GM18519 (cell line): ENCODE measurements around the gene STXBP5.
"Not testable (repeated sequence)": the region's sequence is repeated elsewhere in the genome, so short reads cannot be mapped to it uniquely, and the experiment has no call there.

ENCODE experiments used
- ATAC-seq: cut with Tn5 transposase; IDR thresholded peaks from one replicate; pipeline ENCODE4 v1.9.1; 2021; ENCODE audit warnings: mild to moderate bottlenecking, moderate library complexity; ENCODE audit not compliant: unreplicated experiment, low FRiP score

The STXBP5 gene

DNA sequence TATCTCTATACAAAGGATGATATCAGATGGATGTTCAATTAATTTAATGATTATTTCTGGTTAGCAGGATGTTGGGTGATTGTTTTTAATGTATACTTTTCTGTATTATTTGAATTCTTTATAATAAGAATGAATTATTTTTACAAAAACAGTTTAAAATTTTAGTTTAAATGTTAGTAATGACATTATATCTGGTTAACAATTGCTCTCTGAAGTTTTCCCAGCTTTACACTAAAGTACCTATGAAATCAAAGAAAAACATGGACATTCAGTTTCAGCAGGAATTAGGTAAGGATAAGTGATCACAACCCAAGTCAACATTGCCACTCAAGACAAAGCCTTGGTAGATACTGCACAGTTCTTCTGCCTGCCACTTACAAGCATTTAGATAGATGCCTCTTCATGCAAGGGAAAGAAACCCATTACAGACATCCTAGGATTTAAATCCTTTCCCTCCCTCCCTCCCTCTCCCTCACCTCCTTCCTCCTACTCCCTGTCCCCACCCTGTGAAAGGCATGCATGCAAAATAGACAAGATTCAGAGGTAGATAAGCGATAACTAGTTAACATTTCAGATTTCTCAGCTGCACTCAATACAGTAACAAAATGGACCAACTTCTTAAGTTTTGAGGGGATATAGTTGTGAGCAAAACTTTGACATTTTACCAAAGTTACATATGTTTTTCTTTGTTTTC, 143.8 kb downstream of the STXBP5 start:
- ATAC-seq, result no peak

DNA sequence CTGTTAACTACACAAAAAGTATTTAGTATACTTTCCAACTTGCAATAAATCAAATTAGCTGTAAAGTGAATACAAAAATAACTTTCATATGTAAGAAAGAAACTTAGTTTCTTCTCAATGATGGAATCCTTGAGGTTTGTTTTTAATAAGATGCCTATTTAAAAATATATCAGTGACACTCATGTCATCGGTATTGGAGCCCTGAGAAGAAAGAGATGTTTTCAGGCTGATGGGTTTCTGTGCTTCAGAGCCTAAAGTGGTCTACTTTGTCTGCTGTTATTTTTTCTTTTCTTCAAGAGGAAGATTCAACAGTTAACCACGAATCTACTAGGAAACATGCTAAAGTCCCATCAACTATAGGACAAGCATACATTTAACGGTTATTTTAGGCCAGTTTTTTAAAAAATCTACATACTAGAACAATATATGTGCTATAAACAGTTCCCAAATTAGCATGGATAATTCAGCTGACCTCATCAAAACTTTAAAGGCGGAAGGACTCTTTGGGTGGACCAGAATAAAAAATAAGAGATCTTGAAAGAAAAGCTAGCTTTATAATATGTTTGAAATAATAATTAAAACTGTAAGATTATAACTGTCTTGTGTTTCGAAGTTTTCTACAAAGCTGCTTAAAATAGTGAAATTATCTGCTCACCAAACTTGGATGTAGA, 157.2 kb downstream of the STXBP5 start:
- no peak for ATAC-seq

- no peak for ATAC-seq
Measured at GRCh38 chr6:147366290-147366689, 162.1 kb downstream of the STXBP5 start.

GRCh38 chr6:147371325-147371724, 167.1 kb downstream of the STXBP5 start:
- no peak for ATAC-seq

DNA sequence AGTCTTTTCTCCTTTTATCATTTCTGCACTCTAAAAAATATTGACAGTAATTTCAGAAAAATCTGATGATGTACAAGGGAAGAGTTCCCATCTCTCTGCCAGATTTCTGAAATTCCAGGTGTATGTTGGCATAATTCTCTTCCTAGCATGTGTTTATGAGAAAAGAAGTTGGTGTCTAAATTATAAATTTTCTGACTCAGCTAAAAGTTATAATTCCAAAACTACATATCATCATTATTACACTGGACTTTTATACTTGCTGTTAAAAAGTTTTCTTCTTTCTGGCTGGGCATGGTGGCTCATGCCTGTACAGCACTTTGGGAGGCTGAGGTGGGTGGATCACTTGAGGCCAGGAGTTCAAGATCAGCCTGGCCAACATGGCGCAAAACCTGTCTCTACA, 168.6 kb downstream of the STXBP5 start:
- ATAC-seq, result no peak

DNA sequence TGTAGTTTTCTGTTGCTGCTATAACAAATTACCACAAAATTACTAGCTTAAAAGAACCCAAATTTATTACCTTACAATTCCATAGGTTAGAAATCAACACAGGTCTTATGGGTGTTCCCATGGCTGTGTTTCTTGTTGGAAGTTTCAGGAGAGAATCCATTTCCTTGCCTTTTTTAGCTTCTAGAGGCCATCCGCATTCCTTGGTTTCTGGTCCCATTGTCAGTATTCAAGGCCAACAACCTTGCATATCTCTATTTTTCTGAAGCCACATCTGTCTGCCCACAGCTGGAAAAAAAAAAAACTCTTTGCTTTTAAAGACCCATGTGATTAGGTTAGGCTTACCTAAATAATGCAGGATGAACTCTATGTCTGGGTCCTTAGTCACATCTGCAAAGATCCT, 174.6 kb downstream of the STXBP5 start:
- no peak for ATAC-seq

DNA sequence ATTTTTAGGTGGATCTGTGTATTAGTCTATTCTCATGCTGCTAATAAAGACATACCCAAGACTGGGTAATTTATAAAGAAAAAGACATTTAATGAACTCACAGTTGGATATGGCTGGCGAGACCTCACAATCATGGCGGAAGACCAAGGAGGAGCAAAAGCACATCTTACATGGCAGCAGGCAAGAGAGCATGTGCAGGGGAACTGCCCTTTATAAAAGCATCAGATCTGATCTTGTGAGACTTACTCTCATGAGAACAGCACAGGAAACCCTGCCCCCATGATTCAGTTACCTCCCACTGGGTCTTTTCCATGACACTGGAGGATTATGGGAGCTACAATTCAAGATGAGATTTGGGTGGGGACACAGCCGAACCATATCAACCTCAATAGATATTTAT, 176.6 kb downstream of the STXBP5 start:
- not testable (repeated sequence) for ATAC-seq

DNA sequence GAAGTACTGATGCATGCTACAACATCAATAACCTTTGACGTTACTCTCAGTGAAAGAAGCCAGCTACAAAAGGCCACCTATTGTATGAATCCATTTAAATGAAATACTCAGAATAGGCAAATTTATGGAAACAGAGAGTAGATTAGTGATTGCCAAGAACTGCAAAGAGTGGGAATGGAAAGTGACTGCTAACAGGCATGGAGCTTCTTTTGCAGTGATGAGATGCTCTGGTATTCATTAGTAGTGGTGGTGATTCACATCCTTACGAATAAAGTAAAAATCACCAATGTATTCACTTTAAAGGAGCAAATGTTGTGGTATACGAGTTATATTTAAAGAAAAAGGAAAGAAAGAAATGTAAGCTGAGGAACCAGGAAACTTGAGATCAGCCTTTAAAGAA, 177.5 kb downstream of the STXBP5 start:
- no peak for ATAC-seq

- no peak for ATAC-seq
Measured at GRCh38 chr6:147382945-147383554, 178.8 kb downstream of the STXBP5 start.

DNA sequence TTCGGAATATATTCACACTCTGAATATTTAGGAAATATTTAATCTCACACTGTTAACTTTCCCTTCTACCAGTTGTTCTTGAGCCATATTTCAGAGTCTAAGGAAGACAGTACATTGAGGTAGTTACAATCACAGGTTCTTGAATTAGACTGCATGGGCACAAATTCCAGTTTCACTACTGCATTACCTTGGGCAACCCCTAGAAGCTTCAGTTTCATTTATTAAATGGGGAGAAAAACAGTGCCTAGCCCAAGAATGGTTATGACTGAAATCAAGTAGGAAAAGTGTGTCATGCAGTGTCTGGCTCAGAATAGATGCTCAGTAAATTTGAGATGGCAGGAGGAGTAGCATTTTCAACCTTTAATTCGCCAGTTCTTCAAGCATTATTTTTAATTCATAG, 179.8 kb downstream of the STXBP5 start:
- no peak for ATAC-seq

- ATAC-seq, result peak; percentile 50
Measured at GRCh38 chr6:147384737-147385710, 180.8 kb downstream of the STXBP5 start.

DNA sequence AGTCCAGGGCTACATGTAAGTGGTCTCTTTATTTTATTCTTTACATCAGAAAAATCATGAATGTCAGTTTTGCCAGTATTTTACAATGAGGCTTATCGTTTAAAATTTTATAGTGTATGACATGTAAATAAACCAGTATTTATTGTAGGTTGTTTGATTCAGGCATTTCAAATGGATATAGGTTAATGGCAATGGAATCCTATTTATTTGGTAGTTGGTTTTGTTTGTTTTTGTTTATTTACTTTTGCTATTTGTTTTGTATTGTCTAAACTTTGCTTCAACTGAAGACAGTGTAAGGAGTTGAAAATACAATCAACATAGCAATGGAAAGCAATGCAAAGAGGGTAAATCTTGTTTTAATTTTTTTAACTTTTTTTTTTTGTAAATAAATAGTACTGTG, 185.2 kb downstream of the STXBP5 start:
- no peak for ATAC-seq

- ATAC-seq, result no peak
Measured at GRCh38 chr6:147390909-147391536, 186.8 kb downstream of the STXBP5 start.

GRCh38 chr6:147392917-147393625, 188.9 kb downstream of the STXBP5 start:
- ATAC-seq, result no peak

DNA sequence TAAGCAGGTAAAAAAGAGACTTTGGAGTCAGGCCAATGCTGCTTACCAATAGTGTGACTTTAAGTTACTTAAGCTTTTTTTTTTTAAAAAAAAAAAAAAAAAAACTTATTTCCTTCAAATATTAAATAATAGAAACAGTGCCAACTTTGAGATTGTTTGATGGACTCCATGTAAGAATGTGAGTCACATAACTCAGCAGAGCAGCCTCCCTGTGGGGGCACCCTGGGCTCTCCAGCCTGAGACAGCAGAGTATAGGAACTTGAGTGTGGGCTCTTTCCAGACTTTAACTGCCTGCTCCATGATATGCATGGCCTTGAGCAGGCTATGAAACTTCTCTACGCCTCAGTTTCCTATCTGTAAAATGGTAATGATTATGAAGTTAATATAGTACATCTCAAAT, 190.9 kb downstream of the STXBP5 start:
- ATAC-seq, result no peak

GRCh38 chr6:147397306-147397705, 193.1 kb downstream of the STXBP5 start:
- no peak for ATAC-seq

- no peak for ATAC-seq
Measured at GRCh38 chr6:147400968-147401367, 196.8 kb downstream of the STXBP5 start.

DNA sequence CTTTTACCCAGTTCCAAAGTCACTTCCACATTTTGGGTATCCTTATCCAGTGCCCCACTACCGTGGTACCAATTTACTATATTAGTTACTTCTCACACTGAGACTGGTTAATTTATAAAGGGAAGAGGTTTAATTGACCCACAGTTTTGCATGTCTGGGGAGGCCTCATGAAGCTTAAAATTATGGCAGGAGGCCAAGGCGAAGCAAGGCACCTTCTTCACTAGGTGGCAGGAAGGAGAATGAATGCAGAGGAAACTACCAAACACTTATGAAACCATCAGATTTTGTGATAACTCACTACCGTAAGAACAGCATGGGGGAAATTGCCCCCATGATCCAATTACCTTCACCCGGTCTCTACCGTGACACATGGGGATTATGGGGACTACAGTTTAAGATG, 197.6 kb downstream of the STXBP5 start:
- ATAC-seq, result no peak

DNA sequence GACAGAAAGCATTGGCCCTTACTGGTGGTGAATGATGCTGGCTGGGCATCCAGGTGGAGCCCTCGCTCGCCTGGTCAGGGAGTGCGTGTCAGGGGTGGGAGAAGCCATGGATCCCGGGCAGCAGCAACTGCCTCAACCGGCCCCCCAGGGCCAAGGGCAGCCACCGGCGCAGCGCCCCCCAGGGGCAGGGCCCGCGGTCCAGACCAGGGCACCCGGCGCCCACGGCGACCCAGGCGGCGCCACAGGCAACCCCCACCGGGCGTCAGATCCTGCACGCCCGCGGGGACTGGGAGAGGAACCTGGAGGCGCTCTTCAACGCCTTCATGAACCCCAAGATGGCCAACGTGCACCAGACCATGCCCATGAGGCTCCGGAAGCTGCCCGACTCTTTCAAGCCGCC, 202.6 kb downstream of the STXBP5 start:
- no peak for ATAC-seq

DNA sequence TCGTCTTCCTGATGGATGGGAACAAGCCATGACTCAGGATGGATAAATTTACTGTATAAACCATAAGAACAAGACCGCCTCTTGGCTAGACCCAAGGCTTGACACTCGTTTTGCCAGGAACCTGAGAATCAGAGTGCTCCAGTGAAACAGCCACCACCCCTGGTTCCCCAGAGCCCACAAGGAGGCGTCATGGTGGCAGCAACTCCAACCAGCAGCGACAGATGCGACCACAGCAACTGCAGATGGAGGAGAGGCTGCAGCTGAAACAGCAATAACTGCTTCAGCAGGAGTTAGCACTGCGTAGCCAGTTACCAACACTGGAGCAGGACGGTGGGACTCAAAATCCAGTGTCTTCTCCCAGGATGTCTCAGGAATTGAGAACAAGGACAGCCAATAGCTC, 203.4 kb downstream of the STXBP5 start:
- ATAC-seq, result no peak
